Stomach (tissue), 4 donors: Measurements from ENCODE around the gene SLITRK3.

Source experiments
- CTCF ChIP-seq, 7 experiments: fragments of 450-650 bp in 4 of 7; fragments of 200-600 bp in 3 of 7; sonication (generic) in 3 of 7; IDR thresholded peaks; one replicate each; pipeline ENCODE4 v1.5.1; 2016 to 2019; ENCODE audit warnings: antibody characterized with exemption in 7 of 7, control low read depth in 2 of 7, mild to moderate bottlenecking in 1 of 7
- EP300 ChIP-seq: sonication (generic); formaldehyde crosslinking; IDR thresholded peaks from one replicate; pipeline ENCODE4 v1.6.1; 2017; ENCODE audit warnings: antibody characterized with exemption
- POLR2A ChIP-seq, 4 donors: fragments of 450-650 bp; IDR thresholded peaks; one replicate each; pipeline ENCODE4 v1.6.1; 2016; ENCODE audit warnings: antibody characterized with exemption in 4 of 4, control low read depth in 2 of 4, mild to moderate bottlenecking in 1 of 4, moderate library complexity in 1 of 4
- POLR2AphosphoS5 ChIP-seq, 3 donors: sonication (generic); formaldehyde crosslinking; IDR thresholded peaks; one replicate each; pipeline ENCODE4 v1.6.1; 2016; ENCODE audit warnings: antibody characterized with exemption in 3 of 3

GRCh38 chr3:165225604-165226003, 29.4 kb upstream of the SLITRK3 start:
- no peak for TF ChIP-seq CTCF (IDR thresholded peaks at IDR 0.05)
- TF ChIP-seq POLR2AphosphoS5 (IDR thresholded peaks at IDR 0.05), result no peak
- TF ChIP-seq POLR2A (IDR thresholded peaks at IDR 0.05), result no peak
- no peak for TF ChIP-seq EP300
